ENCODE measurements around the gene NFX1. TPM values are rescaled to one million over a fixed set of nuclear protein-coding genes. Genes with fewer than 3 reads are reported as not detected.
A peak's percentile ranks its signal among the peaks of the same experiment; 100 is the strongest.
"Not testable (repeated sequence)": the region's sequence is repeated elsewhere in the genome, so short reads cannot be mapped to it uniquely, and the experiment has no call there.

NFX1 gene
- total RNA-seq, 3 donors from 2014 or later: 36.3 to 45.5 (median 38.3) TPM

DNA sequence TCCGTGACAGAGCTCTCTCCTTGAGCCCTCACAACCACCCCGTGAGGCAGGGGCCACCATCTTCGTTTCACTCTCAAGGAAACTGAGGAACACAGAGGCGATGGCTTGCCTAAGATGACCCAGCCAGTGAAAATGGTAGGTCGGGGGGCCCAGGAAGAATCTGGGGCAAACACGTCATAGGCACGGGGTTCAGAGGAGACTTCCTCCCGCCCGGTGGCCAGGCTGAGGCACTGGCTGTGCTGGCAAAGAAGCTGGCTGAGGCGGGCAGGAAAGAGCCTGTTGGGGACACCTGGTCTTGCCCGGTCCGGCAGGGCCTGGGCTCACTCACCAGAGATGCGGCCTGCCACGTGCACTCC lies 96.3 kb downstream of the NFX1 start:
- peak overlapping the region in 1 of 2 donors; percentile 20 for H3K27ac ChIP-seq
- H3K36me3 ChIP-seq; H3K4me3 ChIP-seq; H3K4me1 ChIP-seq; H3K27me3 ChIP-seq; intact Hi-C loops (cut with DNase I; ENCODE audit: low total_unique reads); H3K9me3 ChIP-seq; DNase-seq (ENCODE audit: low spot score in 2 of 2): not testable (repeated sequence)

DNA sequence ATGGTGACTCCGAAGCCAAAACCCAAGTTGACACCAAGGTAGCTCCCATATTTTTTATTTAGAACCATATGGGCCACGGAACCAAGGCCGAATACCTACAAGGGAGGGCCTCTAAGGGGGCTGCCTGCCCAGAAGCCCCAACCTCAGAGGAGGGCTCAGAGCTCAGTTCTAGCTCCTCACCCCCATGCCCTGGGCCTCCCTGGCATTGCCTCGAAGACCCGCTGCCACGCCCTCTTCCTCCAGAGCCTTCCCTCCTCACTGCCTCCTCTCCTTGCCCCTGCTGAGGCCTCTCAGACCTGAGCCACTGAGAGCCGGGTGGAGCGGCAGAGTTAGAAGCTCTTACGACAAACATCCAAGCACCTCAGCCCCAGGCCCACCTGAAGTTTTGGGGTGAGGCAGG lies 96.7 kb downstream of the NFX1 start:
- H3K9me3 ChIP-seq; H3K4me3 ChIP-seq; DNase-seq (ENCODE audit: low spot score in 2 of 2); H3K36me3 ChIP-seq; H3K27me3 ChIP-seq; intact Hi-C loops (cut with DNase I; ENCODE audit: low total_unique reads); H3K4me1 ChIP-seq: not testable (repeated sequence)
- H3K27ac ChIP-seq: peak overlapping the region in 1 of 2 donors; percentile 20

DNA sequence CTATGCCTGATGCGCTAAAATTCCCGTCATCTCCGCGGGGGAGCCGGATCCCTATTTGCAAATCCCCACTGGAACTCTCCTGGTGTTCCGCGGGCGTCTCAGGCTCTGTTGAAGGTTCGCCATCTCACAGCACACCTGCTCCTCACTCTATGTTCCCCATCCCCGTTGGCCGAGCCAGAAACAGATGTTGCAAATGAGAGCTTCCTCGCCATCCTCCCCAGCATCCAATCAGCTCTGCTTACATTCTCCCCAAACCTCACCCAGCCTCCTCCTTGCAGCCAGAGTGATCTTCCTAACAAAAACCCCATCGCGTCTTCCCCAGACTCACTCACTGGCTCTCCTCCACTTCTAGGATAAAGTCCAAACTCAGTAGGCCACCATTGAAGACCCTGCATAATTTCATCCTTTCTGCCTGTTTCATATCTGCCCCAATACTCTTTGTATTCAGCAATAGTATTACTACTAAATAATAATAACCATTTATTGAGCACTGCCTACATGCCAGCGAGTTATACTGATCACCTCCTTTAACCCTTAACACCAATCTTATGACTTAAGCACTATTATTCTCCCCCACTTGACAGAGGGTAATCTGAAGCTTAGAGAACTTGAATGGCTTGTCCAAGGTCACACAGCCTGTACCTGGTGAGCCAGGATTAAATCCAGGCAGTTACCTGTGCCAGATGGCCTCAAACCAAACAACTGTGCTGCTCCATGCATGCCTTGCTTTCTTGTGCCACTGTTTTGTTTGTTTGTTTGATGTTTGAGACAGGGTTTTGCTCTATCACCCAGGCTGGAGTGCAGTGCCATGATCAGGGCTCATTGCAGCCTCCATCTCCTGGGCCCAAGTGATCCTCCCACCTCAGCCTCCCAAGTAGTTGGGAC lies 98.0 kb downstream of the NFX1 start:
- Histone ChIP-seq H3K27me3 (no peaks in the 10 kb centered on the region), H3K4me1 (no peaks in the 10 kb centered on the region), H3K4me3 (no peak overlapping the region), H3K36me3 (no peaks in the 10 kb centered on the region), H3K9me3 (no peaks in the 10 kb centered on the region), H3K27ac (no peak overlapping the region)
- no peak for TF ChIP-seq POLR2AphosphoS5 (IDR thresholded peaks at IDR 0.05)
- no peak for TF ChIP-seq POLR2A (IDR thresholded peaks at IDR 0.05)
- TF ChIP-seq, protein P1, sequence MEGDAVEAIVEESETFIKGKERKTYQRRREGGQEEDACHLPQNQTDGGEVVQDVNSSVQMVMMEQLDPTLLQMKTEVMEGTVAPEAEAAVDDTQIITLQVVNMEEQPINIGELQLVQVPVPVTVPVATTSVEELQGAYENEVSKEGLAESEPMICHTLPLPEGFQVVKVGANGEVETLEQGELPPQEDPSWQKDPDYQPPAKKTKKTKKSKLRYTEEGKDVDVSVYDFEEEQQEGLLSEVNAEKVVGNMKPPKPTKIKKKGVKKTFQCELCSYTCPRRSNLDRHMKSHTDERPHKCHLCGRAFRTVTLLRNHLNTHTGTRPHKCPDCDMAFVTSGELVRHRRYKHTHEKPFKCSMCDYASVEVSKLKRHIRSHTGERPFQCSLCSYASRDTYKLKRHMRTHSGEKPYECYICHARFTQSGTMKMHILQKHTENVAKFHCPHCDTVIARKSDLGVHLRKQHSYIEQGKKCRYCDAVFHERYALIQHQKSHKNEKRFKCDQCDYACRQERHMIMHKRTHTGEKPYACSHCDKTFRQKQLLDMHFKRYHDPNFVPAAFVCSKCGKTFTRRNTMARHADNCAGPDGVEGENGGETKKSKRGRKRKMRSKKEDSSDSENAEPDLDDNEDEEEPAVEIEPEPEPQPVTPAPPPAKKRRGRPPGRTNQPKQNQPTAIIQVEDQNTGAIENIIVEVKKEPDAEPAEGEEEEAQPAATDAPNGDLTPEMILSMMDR (IDR thresholded peaks at IDR 0.05): no peak
- DNase-seq (ENCODE audit: low spot score in 2 of 2): no peak
- intact Hi-C loops (cut with DNase I; ENCODE audit: low total_unique reads): no loop called here

DNA sequence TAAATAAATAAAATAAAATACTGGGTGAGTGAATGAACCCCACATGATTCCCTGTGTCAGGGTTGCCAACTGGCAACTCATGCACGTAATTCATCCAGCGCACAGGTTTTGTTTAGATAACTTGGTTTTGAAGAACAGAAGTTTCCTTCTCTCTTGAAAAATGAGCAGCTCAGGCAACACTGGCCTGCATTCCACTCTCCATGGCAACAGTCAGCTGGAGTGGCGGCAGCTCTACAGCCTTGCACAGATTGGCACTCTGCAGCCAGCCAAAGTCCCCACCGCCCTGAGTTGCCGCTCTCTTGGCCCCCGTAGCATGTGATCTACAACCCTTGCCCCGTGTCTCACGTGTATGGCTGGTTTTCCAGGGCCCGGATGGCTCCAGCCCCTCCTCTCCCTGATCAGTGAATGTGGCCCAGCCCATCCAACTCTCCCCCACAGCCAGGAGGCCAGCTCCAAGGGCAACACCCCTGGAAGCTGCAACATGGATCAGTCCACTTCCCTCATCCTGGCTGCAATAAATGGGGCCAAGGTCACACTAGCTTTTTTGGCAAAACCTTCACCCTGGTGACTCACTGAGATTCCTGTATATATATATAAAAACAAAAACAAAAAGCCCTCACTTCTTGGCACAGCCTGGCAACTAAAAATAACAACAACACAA lies 100.9 kb downstream of the NFX1 start:
- peak overlapping the region; percentile 71 to 81 for H3K27ac ChIP-seq
- intact Hi-C loops (cut with DNase I; ENCODE audit: low total_unique reads); H3K36me3 ChIP-seq; H3K9me3 ChIP-seq; H3K27me3 ChIP-seq; H3K4me1 ChIP-seq: not testable (repeated sequence)
- peak in 2 of 3 donors; percentile 23 to 43 for TF ChIP-seq POLR2AphosphoS5 (IDR thresholded peaks at IDR 0.05)
- peak in 1 of 2 donors; percentile 63 for DNase-seq (ENCODE audit: low spot score in 2 of 2)
- peak overlapping the region in 2 of 3 donors; percentile 7 to 36 for H3K4me3 ChIP-seq

DNA sequence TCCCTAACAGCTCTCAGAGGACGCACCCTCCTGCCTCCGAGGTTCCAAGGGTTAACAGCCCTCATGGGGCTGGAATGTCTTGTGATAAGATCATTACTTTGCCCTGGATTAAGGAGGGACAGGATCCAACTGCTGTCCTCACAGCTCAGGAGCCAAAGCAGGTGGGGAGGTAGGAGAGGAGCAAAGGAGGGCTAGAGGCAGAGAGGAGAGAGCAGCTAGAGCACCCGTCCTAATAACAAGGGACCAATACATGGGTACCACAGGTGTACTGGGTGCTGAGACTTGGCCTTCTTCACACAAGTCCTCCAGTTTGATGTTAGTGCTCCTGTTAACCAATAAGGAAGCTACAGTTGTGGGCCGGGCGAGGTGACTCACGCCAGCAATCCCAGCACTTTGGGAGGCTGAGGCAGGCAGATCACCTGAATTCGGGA lies 102.3 kb downstream of the NFX1 start:
- H3K9me3 ChIP-seq; H3K4me3 ChIP-seq; intact Hi-C loops (cut with DNase I; ENCODE audit: low total_unique reads); H3K27me3 ChIP-seq; H3K36me3 ChIP-seq; DNase-seq (ENCODE audit: low spot score in 2 of 2); H3K4me1 ChIP-seq: not testable (repeated sequence)
- H3K27ac ChIP-seq: peak overlapping the region; percentile 40 to 45

DNA sequence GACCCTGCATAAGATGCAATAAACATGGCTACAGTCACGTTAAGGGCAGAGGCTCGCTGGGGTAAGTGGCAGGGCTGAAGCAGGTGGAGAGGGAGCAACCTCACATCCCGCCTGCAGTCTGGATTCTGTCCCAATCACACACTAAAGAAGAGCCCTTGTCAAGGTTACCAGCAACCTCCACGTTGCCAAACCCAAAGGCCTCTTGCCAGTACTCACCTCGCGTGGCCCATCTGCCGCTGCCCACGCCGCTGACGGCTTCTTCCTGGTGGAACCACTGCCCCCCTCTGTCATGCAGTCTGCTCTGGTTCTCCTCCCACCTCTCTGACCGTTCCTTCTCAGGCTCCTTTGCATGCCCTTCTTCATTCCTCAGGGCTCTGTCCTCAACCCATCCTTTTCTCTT lies 103.3 kb downstream of the NFX1 start:
- intact Hi-C loops (cut with DNase I; ENCODE audit: low total_unique reads): no loop called here
- H3K4me1 ChIP-seq: no peaks in the 10 kb centered on the region
- H3K27ac ChIP-seq: peak overlapping the region; percentile 10 to 45
- H3K36me3 ChIP-seq: no peaks in the 10 kb centered on the region
- TF ChIP-seq, protein P1 (IDR thresholded peaks at IDR 0.05): no peak
- no peak for TF ChIP-seq POLR2A (IDR thresholded peaks at IDR 0.05)
- TF ChIP-seq POLR2AphosphoS5 (IDR thresholded peaks at IDR 0.05): no peak
- peak in 1 of 2 donors; percentile 25 for DNase-seq (ENCODE audit: low spot score in 2 of 2)
- H3K4me3 ChIP-seq: no peak overlapping the region
- no peaks in the 10 kb centered on the region for H3K27me3 ChIP-seq
- H3K9me3 ChIP-seq: no peaks in the 10 kb centered on the region

DNA sequence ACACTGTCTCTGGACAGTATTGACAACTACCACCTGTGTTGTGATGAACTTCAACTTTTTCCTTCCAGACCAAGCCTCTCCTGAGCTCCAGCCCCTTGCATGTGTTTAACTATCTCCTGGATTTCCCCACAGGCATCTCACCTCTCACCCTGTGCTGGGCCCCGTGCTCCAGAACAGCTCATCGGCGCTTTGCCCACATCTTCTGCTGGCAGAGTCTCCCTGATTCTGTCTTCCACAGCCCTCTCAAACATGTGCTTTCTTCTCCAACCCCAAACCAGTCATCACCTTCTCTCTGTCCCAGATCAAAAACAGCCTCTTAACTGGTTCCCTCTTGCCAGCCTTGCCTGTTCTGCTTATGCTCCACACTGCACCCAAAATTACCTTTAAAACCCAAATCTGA lies 103.7 kb downstream of the NFX1 start:
- H3K4me3 ChIP-seq; H3K27me3 ChIP-seq; H3K4me1 ChIP-seq; DNase-seq (ENCODE audit: low spot score in 2 of 2); H3K9me3 ChIP-seq; H3K36me3 ChIP-seq; intact Hi-C loops (cut with DNase I; ENCODE audit: low total_unique reads): not testable (repeated sequence)
- H3K27ac ChIP-seq: peak overlapping the region in 1 of 2 donors; percentile 10

DNA sequence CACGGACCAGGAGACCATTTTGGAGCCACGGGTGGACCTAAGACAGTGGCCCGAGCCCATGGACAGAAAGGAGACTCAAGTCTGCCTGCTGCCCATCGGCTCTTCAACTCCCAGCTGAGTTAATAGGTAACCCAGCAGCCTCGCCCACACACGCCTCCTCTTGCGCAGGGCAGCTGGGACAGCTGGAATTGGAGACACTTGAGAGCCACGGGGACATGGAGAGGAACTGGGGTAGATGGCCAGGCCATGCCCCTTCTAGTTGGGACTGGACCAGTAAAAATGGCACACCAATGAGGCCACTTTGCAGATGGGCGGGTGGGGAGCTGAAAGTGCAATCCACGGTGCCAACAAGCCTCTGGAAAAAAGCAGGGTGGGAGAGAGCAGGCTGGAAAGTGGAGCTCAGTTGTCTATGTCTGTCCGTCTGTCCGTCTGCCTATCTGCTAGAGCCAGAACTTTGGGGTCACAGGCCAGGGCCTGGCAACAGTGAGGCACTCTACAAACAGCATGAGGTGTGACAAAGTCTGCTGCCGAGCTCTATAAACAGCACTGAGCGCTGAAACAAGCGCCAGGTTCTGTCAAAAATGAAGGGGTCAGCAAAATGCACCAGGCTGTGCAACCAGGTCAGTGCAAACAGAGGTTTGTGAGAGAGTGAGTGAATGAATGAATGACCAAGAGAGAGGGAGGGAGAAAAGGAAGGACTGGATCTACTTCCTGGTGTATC lies 105.0 kb downstream of the NFX1 start:
- H3K4me1 ChIP-seq; H3K36me3 ChIP-seq; intact Hi-C loops (cut with DNase I; ENCODE audit: low total_unique reads); H3K27ac ChIP-seq; DNase-seq (ENCODE audit: low spot score in 2 of 2); H3K27me3 ChIP-seq; H3K4me3 ChIP-seq; H3K9me3 ChIP-seq: not testable (repeated sequence)

DNA sequence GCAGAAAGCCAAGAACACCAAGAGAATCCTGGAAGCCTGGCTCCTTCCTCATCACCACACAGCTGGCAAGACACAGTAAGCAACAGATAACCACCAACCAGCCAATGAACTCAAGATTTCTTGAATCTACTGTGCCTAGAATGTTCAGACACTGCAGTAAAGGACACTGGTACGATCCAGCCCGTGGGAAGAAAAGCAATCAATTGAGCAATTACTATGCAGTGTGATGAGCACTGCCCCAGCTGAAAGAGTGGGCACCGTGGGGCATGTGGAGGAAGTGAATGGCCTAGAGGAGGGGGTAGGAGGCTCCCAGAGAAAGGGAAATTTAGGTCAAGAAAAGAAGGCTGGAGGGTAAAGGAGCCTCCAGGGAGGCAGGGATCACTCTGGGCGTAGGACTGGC lies 107.5 kb downstream of the NFX1 start:
- H3K36me3 ChIP-seq; H3K27me3 ChIP-seq; H3K4me3 ChIP-seq; DNase-seq (ENCODE audit: low spot score in 2 of 2); intact Hi-C loops (cut with DNase I; ENCODE audit: low total_unique reads); H3K4me1 ChIP-seq; H3K9me3 ChIP-seq; H3K27ac ChIP-seq: not testable (repeated sequence)

DNA sequence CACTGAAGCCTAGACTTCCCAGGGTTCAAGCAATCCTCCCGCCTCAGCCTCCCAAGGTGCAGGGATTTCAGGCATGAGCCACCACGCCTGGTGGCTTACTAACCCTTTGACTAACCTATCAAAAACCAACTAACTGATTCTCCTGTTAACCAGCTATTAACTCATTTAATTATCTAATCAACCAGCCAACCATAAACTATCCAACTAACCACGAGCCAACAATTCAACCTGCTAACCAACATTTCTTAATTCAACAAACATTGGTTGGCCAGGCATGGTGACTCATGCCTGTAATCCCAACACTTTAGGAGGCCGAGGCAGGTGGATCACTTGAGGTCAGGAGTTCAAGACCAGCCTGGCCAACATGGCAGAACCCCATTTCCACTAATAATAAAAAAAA lies 108.7 kb downstream of the NFX1 start:
- H3K4me3 ChIP-seq; intact Hi-C loops (cut with DNase I; ENCODE audit: low total_unique reads); DNase-seq (ENCODE audit: low spot score in 2 of 2): not testable (repeated sequence)

More for the DNA sequence above, 108.7 kb downstream of the NFX1 start:
- H3K4me1 ChIP-seq, H3K27ac ChIP-seq, H3K27me3 ChIP-seq, H3K9me3 ChIP-seq, H3K36me3 ChIP-seq: not testable (repeated sequence)

Measured in breast epithelium (tissue), 4 donors.